C4-2B (cell line): ENCODE data around the gene TMEM270.

Experiments
- H3K27ac ChIP-seq: fragments of 450-650 bp; 2 replicates; pipeline ENCODE4 v1.5.1; 2017
- ZFX ChIP-seq: fragments of 450-650 bp; IDR thresholded peaks from 2 replicates; pipeline ENCODE4 v1.6.1; 2017
- TF ChIP-seq, protein P1 (sequence below): fragments of 450-650 bp; conservative IDR thresholded peaks from 2 replicates; pipeline ENCODE4 v1.5.1; 2017; ENCODE audit warnings: mild to moderate bottlenecking

TMEM270 gene

DNA sequence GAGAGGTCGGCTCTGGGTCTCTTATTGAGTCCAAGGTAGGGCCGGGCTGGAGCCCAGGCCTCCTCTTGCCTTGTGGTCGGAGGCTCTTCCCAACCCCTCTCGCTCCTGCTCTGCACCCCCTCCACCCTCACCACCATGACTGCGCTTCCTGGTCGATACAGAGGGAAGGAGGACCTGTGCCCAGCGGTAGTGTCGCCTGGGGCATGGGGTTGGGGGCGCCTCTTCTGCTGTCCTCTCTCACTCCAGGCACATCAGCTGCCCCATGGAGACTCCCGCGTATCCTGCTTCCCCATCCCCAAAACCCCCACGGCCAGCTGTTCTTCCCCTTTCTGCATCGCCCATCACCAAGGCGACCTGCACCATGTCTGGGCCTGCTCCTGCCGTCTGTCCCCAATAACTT, 44.4 kb downstream of the TMEM270 start:
- TF ChIP-seq, protein P1, sequence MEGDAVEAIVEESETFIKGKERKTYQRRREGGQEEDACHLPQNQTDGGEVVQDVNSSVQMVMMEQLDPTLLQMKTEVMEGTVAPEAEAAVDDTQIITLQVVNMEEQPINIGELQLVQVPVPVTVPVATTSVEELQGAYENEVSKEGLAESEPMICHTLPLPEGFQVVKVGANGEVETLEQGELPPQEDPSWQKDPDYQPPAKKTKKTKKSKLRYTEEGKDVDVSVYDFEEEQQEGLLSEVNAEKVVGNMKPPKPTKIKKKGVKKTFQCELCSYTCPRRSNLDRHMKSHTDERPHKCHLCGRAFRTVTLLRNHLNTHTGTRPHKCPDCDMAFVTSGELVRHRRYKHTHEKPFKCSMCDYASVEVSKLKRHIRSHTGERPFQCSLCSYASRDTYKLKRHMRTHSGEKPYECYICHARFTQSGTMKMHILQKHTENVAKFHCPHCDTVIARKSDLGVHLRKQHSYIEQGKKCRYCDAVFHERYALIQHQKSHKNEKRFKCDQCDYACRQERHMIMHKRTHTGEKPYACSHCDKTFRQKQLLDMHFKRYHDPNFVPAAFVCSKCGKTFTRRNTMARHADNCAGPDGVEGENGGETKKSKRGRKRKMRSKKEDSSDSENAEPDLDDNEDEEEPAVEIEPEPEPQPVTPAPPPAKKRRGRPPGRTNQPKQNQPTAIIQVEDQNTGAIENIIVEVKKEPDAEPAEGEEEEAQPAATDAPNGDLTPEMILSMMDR, result no peak
- no peak for TF ChIP-seq ZFX
- no peak overlapping the region for H3K27ac ChIP-seq

- TF ChIP-seq, protein P1, result no peak
Measured at GRCh38 chr7:73906874-73907273, 45.9 kb downstream of the TMEM270 start.

GRCh38 chr7:73907554-73908122, 46.7 kb downstream of the TMEM270 start:
- H3K27ac ChIP-seq, result no peak overlapping the region
- TF ChIP-seq, protein P1, result no peak
- TF ChIP-seq ZFX, result no peak

More at GRCh38 chr7:73906874-73907273, 45.9 kb downstream of the TMEM270 start:
- H3K27ac ChIP-seq, result no peak overlapping the region

DNA sequence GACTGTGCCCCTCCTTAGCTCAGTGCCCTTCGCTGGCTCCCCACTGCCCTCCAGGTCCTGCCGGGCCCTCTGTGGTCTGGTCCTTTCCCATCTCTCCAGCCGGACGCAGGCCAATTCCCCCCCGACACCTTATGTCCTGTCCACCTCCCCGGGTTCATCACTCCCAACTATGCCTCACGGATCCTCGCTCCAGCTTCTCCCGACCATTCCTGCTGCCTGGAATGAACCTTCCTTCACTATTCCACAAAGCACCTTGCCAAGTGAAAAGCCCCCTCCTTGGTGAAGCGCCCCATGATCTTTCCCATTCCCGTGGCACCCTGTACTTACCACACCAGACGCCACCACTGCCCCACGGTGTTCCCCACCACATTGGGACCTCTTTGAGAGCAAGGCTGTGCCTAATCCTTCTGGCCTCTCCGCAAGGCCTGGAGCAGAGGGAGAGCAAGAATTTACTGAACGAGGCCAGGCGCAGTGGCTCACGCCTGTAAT, 47.2 kb downstream of the TMEM270 start:
- no peak for TF ChIP-seq ZFX
- TF ChIP-seq, protein P1, result no peak
- H3K27ac ChIP-seq, result no peak overlapping the region

DNA sequence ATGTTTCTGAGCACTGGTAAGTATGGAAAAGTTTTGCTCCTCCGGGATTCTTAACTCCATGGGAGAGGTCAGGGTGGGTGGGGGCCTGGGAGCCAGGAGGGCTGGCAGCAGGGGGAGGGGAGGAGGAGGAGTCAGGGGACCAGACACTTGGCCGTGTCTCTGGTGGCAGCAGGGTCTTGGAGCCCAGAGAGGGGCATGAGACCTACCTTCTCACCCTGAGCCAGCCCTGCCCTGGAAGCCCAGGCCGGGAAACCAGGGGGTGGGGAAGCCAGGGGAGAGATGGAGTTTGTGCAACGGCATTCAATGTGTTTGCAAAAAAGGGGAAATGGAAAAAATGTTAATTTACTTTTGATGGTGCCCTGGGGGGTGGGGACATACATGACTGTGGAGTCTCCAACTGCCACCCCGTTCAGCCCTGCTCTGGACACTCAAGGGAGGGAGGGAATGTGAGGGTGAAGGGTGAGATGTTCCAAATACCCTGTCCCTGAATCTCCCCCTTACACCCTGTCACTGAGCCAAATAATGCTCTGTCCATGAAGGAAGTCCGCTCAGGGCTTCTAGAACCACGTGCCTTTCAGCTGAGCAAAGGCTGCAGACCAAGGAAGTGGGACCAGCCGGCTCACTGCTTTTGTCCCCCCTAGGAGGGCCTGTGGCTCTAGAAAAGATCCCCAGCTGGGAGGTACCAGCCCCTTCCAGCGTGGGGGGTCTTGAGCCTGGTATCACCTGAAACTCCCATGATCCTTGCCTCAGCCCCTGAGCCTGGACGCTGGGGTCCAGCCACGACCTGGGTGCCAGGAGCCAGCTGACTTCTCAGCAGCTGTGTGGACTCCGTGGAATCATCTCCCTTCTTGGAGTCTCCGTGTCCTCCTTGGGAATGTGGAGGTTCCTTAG, 48.3 kb downstream of the TMEM270 start:
- TF ChIP-seq, protein P1, result no peak
- TF ChIP-seq ZFX, result no peak
- H3K27ac ChIP-seq, result no peak overlapping the region

GRCh38 chr7:73909996-73910395, 49.0 kb downstream of the TMEM270 start:
- no peak overlapping the region for H3K27ac ChIP-seq
- TF ChIP-seq ZFX, result no peak
- TF ChIP-seq, protein P1, result no peak

GRCh38 chr7:73912223-73912622, 51.3 kb downstream of the TMEM270 start:
- no peak for TF ChIP-seq ZFX
- TF ChIP-seq, protein P1, result no peak
- H3K27ac ChIP-seq, result no peak overlapping the region
